DMS53 treated with DMSO at 0.1 percent for 48 hours (cell line): ENCODE measurements around the gene MBNL1.
A peak's percentile ranks its signal among the peaks of the same experiment; 100 is the strongest.

ENCODE experiments used
- DNase-seq: peaks from one replicate; lab custom pipeline; 2025; ENCODE audit not compliant: unreplicated experiment; lab: John Stamatoyannopoulos, UW

Gene MBNL1

GRCh38 chr3:152251916-152252315, 16.8 kb upstream of the MBNL1 start:
- no peak for DNase-seq

DNA sequence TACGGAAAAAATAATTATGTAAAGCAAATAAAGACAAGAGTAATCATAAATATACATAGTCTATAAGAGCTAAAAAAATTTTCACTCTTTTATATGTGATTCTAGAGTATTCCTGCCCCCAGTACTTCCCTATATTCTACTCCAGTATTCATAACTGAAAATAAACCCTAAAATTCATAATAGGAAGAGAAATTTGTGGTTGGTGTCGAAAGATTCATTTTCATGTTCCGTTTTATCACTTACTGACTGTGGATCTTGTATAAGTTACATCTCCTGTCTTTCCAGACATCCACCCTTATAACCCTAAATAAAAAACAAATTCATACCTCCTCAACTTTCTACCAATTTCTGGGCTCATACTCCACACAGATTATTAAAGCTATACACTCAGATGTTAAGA, 16.0 kb upstream of the MBNL1 start:
- DNase-seq, result no peak

GRCh38 chr3:152253514-152253913, 15.2 kb upstream of the MBNL1 start:
- no peak for DNase-seq

DNA sequence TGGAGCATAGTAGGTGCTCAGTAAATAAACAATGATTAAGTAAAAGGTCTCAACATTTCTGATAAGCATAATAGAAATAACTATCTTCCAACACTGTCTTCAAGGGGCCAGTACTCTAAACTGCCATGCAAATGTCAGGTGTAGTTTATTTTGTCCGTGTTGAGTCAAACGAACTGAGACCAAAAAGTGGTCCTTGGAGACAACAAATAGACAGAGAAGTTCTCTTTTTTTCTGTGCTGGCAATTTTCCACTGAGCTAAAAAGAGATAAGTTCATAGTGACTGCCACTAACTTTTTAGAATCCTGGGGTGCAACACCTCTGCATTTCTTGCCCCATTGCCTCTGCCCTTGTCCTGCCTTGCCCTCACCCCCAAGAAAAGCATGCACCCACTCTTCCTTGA, 14.7 kb upstream of the MBNL1 start:
- DNase-seq, result no peak

DNA sequence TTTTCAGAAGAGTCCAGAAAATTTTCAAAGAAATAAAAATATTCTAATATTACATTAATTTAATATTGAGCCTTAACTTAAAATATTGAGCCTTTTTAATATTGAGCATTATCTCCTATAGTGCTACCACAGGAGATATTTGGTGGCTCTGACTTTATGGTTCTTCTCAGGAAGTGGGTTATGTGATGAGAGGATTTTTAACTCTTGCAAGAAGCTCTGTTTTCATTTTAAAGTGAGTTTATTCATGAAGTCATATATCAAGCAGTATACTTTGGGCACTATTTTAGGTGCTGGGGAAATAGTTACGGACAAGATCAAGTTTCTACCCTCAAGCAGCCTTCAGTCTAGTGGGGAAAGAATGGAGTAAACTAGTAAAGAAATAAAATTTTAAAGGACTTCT, 13.4 kb upstream of the MBNL1 start:
- no peak for DNase-seq

DNA sequence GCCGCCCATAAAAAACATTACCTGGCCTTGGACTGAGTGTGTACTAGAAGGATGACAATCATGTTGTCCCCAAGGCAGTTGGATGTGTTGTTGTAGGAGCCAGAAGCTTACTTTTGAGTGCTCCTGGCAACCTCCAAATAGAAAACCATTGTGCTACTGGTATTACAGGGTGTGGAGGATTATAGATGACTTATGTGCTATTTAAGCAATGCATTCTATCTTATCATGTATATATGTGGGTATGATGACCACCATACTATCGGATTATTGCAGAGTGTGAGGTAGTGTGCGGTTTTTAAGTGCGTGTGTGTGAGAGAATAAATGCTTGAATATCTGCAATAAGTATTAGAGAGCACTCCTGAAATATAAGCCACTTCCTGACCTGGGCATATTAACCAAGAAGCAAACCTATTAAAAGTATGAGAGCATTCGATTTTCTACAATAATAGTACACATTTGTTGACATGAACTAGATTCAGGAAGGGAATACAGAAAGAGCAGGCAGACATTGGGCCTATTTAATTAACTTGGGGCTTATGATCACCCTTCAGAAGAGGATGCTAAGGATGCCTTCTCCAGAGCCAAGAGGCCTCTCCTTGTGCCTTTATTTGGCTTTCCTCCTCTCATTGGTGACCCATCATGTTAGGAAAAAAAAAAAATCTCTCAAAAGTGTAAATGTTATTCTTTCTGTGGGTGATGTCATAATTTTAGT, 11.7 kb upstream of the MBNL1 start:
- DNase-seq, result no peak

DNA sequence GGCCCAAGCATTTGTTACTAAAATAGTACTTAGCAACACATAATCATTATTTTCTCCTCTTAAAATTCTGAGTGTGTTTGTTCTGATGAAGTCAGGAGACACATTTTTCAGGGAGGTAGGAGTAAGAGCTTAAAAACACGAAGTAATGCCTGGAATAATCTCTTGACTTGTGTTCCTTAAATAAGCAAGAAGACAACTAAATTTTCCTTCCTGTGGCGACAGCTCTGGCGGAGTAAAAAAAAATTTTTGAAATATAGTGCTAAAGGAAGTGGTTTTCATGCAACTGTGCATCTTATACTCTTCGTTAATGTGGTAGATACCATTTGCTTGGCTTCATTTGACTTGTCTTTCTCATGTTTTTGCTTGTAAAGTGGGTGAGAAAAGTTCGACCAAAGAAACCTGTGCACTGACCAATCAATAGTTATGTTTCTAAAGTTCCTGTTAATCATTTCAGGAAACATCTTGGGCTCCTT, 11.1 kb upstream of the MBNL1 start:
- DNase-seq, result no peak

DNA sequence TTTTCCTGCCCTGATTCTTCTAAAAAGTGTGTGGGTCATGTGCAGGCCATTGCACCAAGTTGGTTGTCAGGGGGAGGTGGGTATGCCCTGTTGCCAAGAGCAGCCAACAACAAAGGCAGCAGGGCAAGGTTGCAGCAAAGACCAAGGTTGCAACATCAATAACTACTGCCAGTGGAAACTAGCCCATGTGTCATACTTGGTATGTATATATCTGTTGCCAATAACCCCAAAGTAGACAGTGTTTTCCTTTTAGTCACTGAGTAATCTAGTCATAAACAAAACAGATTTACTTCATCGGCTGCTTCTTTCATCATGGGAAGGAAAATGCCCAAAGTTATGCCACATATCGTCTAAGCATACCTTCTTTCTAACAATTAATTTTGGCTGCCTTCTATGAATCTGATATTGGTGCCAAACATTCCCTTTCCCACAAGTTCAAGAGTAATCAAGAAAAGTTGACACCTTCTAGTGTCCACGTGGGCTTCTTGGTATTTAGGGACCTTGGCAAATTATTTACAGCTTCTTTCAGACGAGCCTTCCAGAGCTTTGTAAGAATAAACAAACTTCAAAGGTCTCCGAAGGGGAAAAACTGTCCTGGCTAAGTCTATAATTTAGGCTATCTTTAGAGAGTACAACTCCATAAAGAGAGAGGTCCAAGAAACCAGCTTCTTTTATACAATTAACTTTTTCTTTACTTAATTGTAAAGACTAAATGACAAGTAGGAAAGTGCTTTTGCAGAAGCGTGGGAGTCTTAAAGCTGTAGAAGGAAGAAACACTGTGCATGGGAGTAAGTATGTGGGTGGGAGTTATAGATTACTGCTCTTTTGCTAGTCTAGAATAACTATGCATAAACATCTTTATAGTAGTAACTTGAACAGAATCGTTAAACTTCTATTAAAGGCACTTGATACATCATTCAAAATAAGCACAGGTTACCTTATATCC, 10.0 kb upstream of the MBNL1 start:
- DNase-seq, result no peak

GRCh38 chr3:152259468-152259867, 9.3 kb upstream of the MBNL1 start:
- DNase-seq, result no peak

DNA sequence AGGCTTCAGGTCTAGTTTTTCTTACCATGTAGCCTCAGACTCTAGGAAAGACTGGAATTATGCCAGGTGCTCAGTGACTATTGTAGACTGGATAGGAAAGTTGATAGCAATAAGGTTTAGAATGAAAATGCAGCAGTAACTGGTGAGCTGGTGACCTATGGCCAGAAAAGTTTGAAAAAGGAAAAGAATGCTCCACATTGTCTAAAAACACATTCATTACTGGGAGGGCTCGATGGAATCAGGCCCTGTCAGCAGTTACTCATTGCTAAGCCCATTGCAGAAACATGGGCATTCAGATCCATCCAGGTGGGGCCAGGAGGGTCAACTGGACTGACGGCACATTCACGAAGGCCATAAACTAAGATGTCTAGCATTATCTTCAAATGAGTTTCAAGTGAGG, 8.7 kb upstream of the MBNL1 start:
- DNase-seq, result no peak

- no peak for DNase-seq
These were observed 8.2 kb upstream of the MBNL1 start for GRCh38 chr3:152260529-152260928.

DNA sequence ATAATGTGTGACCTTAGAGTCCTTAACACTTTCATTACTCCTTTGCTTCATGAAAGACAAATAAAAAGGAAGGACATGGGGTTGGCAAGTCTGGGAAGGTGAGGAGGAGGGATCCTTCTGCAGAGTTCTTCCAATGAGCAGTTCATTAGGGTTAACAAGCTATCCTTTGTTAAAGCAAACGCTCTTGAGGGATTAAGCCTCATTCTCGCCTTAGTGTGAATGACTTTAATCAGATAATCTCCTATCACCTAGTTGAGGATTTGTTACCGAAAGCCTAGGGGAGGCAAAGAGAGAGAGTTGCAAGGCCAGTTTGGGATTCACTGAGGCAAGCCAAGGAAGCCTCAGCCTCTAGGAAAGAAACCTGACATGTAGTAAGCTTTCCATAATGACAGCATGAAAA, 7.4 kb upstream of the MBNL1 start:
- no peak for DNase-seq

DNA sequence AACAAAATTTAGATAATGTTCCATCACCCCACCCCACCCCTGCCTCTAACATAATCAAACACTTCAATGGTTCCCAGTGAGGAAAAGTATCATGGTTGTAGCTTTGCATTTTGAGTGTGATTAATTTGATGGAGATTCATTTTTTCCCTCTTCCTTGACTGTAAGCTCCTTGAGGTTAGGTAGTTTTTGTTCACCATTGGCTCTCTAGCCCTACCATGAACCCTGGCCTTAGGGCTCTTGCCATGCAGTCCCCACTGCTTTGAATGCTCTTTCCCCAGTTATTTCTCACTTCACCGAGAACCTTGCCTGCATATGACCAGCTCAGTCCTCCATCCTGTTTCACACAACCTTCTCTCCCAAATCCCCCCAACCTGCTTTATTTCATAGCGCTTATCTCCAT, 5.0 kb upstream of the MBNL1 start:
- DNase-seq, result no peak

DNA sequence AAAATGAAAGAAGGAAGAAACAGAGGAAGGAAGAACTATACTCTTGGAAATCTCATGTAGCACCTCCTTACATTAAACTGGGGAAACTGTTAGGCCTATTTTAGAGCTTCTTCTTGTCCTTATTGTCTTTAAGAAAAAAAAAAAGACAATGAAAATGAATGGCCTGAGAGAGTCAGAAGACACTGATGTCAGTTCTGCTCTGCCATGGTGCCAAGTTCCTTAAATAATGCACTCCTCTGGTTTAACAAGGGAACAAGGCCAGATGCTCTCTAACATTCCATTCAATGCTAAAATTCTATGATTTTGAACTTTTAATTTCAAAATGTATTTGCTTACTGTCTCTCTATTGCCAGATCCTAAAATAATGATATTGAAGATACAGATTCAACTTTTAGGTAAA, 4.4 kb upstream of the MBNL1 start:
- DNase-seq, result no peak

GRCh38 chr3:152266221-152266995, 2.3 kb upstream of the MBNL1 start:
- no peak for DNase-seq

DNA sequence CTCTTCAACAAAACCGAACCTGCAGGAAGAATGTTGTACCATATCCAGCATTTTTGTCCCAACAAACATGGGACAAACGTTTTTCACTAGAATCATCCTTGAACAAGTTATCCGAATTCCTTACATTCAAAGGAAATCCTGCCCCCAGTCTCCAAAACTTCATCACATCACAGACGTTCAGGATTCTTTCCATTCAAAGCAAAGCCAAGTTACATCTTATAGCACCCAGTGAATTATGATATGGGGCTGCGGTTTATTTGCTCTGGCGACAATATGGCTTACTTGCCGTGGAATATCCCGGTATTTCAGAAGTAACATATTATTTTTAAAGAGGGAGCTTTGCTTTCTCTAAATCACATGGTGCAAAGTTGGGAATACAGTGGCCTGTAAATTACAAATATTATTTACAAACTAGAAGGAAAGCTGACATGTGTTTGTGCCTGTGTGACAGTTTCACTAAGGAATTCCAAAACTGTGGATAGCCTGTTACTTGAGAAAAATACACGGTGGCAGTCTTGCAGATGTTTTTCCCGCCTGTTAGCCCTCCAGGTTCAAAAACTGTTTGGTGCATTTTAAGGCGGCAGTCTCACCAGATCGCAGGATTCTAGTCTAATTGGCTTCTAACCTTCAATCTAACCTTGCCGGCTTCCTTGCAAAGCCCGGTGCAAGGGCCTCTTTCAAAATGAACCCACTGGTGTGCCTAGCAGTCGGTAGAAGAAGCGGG, 736 bp upstream of the MBNL1 start:
- no peak for DNase-seq

DNA sequence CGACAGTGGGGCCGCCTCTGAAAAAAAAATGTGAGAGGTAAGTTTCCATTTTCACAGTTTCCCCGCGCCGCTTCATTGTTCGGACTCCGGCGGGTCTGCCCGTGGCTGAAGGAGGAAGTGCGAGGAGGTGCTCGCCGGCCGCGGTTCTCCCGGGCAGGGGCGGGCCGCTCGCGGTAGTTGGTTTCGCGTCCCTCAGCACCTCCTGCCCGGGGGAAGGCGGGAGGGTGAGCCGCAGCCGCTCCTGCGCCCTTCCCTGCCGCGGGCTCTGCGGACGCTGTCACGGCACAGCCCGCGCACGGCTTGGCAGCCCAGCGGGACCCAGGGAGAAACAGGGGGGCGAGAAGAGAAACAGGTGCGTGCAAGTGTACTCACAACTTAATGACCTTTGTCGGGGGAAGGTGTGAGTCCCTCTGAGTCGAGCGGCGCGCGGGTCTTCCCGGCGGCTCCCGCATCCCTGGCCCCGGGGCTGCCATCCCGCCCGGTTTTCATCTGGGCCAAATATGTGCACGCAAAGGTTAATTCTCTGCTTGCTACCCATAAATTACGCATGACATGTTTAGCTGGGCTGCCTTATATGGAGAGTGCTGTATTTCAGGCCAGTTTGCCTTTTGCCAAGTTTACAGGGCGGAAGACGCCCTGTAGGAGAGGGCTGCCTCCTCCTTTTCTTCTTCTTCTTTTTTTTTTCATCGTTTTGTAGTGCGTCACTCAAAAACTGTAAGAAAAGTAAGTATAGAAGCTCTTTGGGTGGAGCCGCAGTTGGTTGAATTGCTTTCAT, 514 bp downstream of the MBNL1 start:
- DNase-seq, result peak; percentile 64

DNA sequence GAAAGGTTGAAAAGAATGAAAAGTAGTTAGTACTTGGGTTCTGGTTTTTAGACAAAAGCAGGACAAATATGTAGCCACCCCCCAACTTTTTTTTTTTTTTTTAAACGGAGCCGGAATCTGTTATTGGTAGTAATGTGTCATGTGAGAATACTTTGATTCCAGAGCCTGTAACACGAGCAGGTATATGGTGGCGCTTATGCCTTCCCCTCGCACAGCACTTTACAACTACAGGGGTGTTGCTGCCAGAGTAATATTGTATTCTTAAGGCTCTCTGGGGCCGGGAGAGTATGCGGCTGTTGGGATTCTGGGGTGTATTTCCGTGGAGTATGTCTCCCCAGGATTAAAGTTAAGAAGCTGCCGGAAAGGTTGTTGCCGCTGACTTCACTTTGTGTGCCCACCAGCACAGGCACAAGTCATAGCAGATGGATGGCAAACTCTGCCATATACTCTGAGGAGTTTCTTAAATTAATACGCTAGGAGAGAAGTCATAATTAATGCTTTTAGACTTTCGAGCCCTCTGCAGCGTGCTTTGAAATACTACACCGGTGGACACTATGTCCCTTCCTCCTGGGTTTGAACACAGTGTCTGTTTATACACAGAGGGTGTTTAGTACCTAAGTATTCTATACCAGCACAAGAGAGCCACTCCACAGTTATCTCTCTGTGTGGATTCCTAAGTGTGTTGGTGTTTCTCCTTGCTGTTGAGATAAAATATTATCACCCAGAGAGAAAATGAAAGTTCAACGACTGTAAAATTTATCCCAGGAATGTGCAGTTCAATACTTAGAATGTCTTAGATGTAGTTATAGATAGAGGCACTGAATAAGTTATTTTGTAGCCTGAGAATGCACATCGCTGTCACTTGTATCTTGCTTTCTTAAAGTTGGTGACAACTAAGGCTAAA, 1.4 kb downstream of the MBNL1 start:
- peak; percentile 32 for DNase-seq

- no peak for DNase-seq
These were observed 2.2 kb downstream of the MBNL1 start for GRCh38 chr3:152270937-152271336.
